A673 (cell line): ENCODE data around the gene TMIE.

ENCODE experiments used
- EZH2 ChIP-seq: fragments of 200-600 bp; sonication (generic); IDR thresholded peaks from 2 replicates; pipeline ENCODE4 v1.6.1; 2017; ENCODE audit warnings: borderline replicate concordance, low read depth, mild to moderate bottlenecking, mixed read lengths, antibody characterized with exemption, low read length; ENCODE audit not compliant: poor library complexity, severe bottlenecking
- TF ChIP-seq, protein P1 (sequence below): fragments of 300-800, 200-600 bp; sonication (generic); conservative IDR thresholded peaks from 2 replicates; pipeline ENCODE4 v1.5.1; 2017; ENCODE audit warnings: low read depth, mild to moderate bottlenecking, antibody characterized with exemption, low read length, moderate library complexity, mixed read lengths

DNA sequence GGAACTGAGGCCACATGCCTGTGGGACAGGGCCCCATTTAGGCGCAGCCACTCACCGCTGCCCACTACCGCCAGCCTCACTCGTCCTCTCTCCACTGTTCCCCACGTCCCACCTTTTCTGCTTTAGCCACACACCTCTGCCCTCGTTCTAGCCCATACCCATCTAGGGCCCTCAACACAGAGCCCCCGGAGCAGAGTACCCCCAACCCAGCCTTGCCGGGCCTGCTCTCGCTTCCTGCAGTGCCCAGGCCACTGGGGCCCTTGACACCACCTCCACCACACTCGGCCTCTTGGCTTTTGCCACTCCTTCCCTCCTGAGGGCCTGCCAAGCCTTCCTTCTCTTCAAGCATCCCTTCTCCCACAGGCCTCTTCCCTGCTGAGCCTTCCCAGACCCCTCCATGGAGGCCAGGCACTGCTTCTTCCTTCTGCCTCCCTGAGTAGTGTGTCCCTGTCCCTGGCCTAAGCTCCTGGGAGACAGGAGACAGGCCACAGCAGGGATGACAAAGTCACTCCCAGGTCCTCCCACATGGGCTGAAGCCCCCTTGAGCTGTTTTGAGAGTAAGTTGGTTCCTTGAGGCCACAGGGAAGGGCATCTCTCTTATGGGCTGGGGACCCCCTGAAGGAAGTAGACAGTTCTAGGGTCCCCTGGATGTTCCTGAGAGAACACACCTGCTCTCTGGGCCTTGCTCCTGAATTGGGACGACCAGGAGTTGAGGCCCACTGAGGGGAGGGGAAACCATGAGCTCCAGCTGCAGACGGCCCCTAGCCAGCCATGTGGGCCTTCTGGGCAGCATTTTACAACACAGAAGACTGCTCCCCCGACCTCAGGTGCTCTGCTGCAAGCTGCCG lies 12.1 kb downstream of the TMIE start:
- TF ChIP-seq, protein P1, sequence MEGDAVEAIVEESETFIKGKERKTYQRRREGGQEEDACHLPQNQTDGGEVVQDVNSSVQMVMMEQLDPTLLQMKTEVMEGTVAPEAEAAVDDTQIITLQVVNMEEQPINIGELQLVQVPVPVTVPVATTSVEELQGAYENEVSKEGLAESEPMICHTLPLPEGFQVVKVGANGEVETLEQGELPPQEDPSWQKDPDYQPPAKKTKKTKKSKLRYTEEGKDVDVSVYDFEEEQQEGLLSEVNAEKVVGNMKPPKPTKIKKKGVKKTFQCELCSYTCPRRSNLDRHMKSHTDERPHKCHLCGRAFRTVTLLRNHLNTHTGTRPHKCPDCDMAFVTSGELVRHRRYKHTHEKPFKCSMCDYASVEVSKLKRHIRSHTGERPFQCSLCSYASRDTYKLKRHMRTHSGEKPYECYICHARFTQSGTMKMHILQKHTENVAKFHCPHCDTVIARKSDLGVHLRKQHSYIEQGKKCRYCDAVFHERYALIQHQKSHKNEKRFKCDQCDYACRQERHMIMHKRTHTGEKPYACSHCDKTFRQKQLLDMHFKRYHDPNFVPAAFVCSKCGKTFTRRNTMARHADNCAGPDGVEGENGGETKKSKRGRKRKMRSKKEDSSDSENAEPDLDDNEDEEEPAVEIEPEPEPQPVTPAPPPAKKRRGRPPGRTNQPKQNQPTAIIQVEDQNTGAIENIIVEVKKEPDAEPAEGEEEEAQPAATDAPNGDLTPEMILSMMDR = no peak
- TF ChIP-seq EZH2 = no peak
